SK-N-SH (cell line): Measurements from ENCODE around the gene TIMM22. TPM values are rescaled to one million over a fixed set of nuclear protein-coding genes. Genes with fewer than 3 reads are reported as not detected.

ENCODE experiments used
- CTCF ChIA-PET: fragments of 300-600, 350-600 bp; formaldehyde crosslinking; extraction: SDS; loops from one replicate; lab custom pipeline; 2021; lab: Yijun Ruan, JAX
- POLR2A ChIA-PET: fragments of 350-600 bp; sonication (Branson Sonifier 250); formaldehyde crosslinking; extraction: SDS; loops from one replicate; lab custom pipeline; 2020; ENCODE audit warnings: antibody characterized with exemption, inconsistent platforms; lab: Yijun Ruan, JAX
- DNase-seq: peaks from one replicate; pipeline ENCODE4 v3.0.0; 2012
- H2AFZ ChIP-seq: fragments of 200-600 bp; sonication (generic); 2 replicates; pipeline ENCODE4 v1.8.1; 2016; ENCODE audit warnings: antibody characterized with exemption, mild to moderate bottlenecking, low read depth
- H3F3A ChIP-seq: fragments of 200-600 bp; sonication (generic); replicated peaks from 2 replicates; pipeline ENCODE3; 2016; ENCODE audit warnings: antibody characterized with exemption, mild to moderate bottlenecking; ENCODE audit not compliant: insufficient read depth
- H3K27ac ChIP-seq, 2 experiments: fragments of 200-500 bp in 1 of 2; fragments of 200-600 bp in 1 of 2; sonication (Bioruptor generic) in 1 of 2; sonication (generic), shearing (Covaris generic) in 1 of 2; 2 replicates each; pipeline versions ENCODE4 v1.5.1 to v1.6.1; 2014 to 2016; ENCODE audit warnings: low read depth in 2 of 2, inconsistent platforms in 1 of 2, low read length in 1 of 2, mild to moderate bottlenecking in 1 of 2, mixed read lengths in 1 of 2
- H3K27me3 ChIP-seq: fragments of 200-600 bp; sonication (generic), shearing (Covaris generic); 2 replicates; pipeline ENCODE4 v1.6.1; 2016; ENCODE audit warnings: mixed run types; ENCODE audit not compliant: insufficient read depth
- H3K36me3 ChIP-seq, 2 experiments: fragments of 200-500 bp in 1 of 2; fragments of 200-600 bp in 1 of 2; sonication (Bioruptor generic) in 1 of 2; sonication (generic) in 1 of 2; replicated peaks in 1 of 2; 2 replicates each; pipeline versions ENCODE3 to v1.5.1; 2014 to 2016; ENCODE audit warnings: low read length in 1 of 2, mild to moderate bottlenecking in 1 of 2; ENCODE audit not compliant: insufficient read depth in 2 of 2, control insufficient read depth in 1 of 2
- H3K4me1 ChIP-seq, 2 experiments: fragments of 200-500 bp in 1 of 2; fragments of 200-600 bp in 1 of 2; sonication (Bioruptor generic) in 1 of 2; sonication (generic), shearing (Covaris generic) in 1 of 2; 2 replicates each; pipeline versions ENCODE4 v1.5.1 to v1.6.1; 2014 to 2016; ENCODE audit warnings: low read depth in 1 of 2, low read length in 1 of 2, mixed run types in 1 of 2; ENCODE audit not compliant: insufficient read depth in 2 of 2, control insufficient read depth in 1 of 2
- H3K4me2 ChIP-seq: fragments of 200-600 bp; sonication (generic), shearing (Covaris generic); 2 replicates; pipeline ENCODE4 v1.6.1; 2017; ENCODE audit warnings: mixed run types
- H3K4me3 ChIP-seq, 2 experiments: fragments of 200-500 bp in 1 of 2; fragments of 200-600 bp in 1 of 2; sonication (Bioruptor generic) in 1 of 2; sonication (generic), shearing (Covaris generic) in 1 of 2; 2 replicates each; pipeline versions ENCODE4 v1.5.1 to v1.8.1; 2014 to 2016; ENCODE audit warnings: low read depth in 2 of 2, inconsistent platforms in 1 of 2, low read length in 1 of 2, mild to moderate bottlenecking in 1 of 2, mixed read lengths in 1 of 2, moderate library complexity in 1 of 2
- H3K79me2 ChIP-seq: fragments of 200-600 bp; sonication (generic); 2 replicates; pipeline ENCODE4 v1.8.1; 2017; ENCODE audit warnings: mild to moderate bottlenecking; ENCODE audit not compliant: insufficient read depth
- H3K9ac ChIP-seq: fragments of 200-600 bp; sonication (generic); 2 replicates; pipeline ENCODE4 v1.6.1; 2017; ENCODE audit warnings: mixed run types
- H3K9me2 ChIP-seq: fragments of 200-600 bp; sonication (generic); 2 replicates; pipeline ENCODE4 v1.6.1; 2017; ENCODE audit warnings: mixed run types
- H3K9me3 ChIP-seq: fragments of 200-600 bp; sonication (generic); 2 replicates; pipeline ENCODE4 v1.6.1; 2017; ENCODE audit warnings: mixed run types, mild to moderate bottlenecking, moderate library complexity
- H4K20me1 ChIP-seq: fragments of 200-600 bp; sonication (generic); 2 replicates; pipeline ENCODE4 v1.6.1; 2017; ENCODE audit warnings: mild to moderate bottlenecking, mixed run types; ENCODE audit not compliant: insufficient read depth
- EP300 ChIP-seq, 2 experiments: IDR thresholded peaks; 2 replicates each; pipeline versions ENCODE4 v1.4.0 to v1.6.1; 2012; ENCODE audit warnings: borderline replicate concordance in 1 of 2, low read depth in 1 of 2, low read length in 1 of 2
- EZH2phosphoT487 ChIP-seq: fragments of 200-600 bp; sonication (generic); IDR thresholded peaks from 2 replicates; pipeline ENCODE4 v1.6.1; 2017; ENCODE audit warnings: low read depth, mixed run types, mild to moderate bottlenecking, antibody characterized with exemption, moderate library complexity, borderline replicate concordance
- FOXM1 ChIP-seq: IDR thresholded peaks from 2 replicates; pipeline ENCODE4 v1.4.0; 2012; ENCODE audit warnings: low read depth, mild to moderate bottlenecking
- GABPA ChIP-seq: IDR thresholded peaks from 2 replicates; pipeline ENCODE4 v1.4.0; 2012; ENCODE audit warnings: low read depth, mild to moderate bottlenecking
- JUND ChIP-seq: IDR thresholded peaks from 2 replicates; pipeline ENCODE4 v1.4.0; 2012
- NFIC ChIP-seq: IDR thresholded peaks from 2 replicates; pipeline ENCODE4 v1.4.0; 2012; ENCODE audit warnings: borderline replicate concordance
- POLR2AphosphoS5 ChIP-seq: IDR thresholded peaks from 2 replicates; pipeline ENCODE4 v1.6.1; 2012; ENCODE audit warnings: low read depth, low read length
- RAD21 ChIP-seq: IDR thresholded peaks from 2 replicates; pipeline ENCODE4 v1.6.1; 2012; ENCODE audit warnings: mild to moderate bottlenecking, low read length
- RCOR1 ChIP-seq: fragments of 150-350 bp; IDR thresholded peaks from 2 replicates; pipeline ENCODE4 v1.6.1; 2017; ENCODE audit warnings: antibody characterized with exemption, low read length
- RFX5 ChIP-seq: IDR thresholded peaks from 2 replicates; pipeline ENCODE4 v1.6.1; 2012; ENCODE audit warnings: mild to moderate bottlenecking, improper control_type of control experiment, low read length
- SIN3A ChIP-seq: IDR thresholded peaks from 2 replicates; pipeline ENCODE4 v1.6.1; 2012; ENCODE audit warnings: low read depth, mild to moderate bottlenecking, low read length, moderate library complexity, borderline replicate concordance
- TAF1 ChIP-seq: IDR thresholded peaks from 2 replicates; pipeline ENCODE4 v1.6.1; 2012; ENCODE audit warnings: low read depth, mild to moderate bottlenecking, low read length, moderate library complexity, borderline replicate concordance
- TCF12 ChIP-seq: IDR thresholded peaks from 2 replicates; pipeline ENCODE4 v1.4.0; 2012
- TEAD4 ChIP-seq: IDR thresholded peaks from 2 replicates; pipeline ENCODE4 v1.4.0; 2012; ENCODE audit warnings: mild to moderate bottlenecking, borderline replicate concordance; ENCODE audit not compliant: insufficient read depth
- YY1 ChIP-seq: IDR thresholded peaks from 2 replicates; pipeline ENCODE4 v1.4.0; 2012; ENCODE audit warnings: low read depth, mild to moderate bottlenecking
- WGBS: methylation state at CpG from one replicate; pipeline ENCODE4 v1.1.6; 2017; ENCODE audit warnings: low lambda C conversion rate; 5-methylcytosine and 5-hydroxymethylcytosine counted together
- polyA plus RNA-seq, 3 experiments: library from polyadenylated mRNA; depleted of rRNA; stranded (reverse); fragments of >200 nt; gene quantifications; 2 replicates each; pipeline ENCODE4 v1.2.3, GENCODE V29; 2012
- TF ChIP-seq, protein P1 (sequence below): IDR thresholded peaks from 2 replicates; pipeline ENCODE4; 2012
- TF ChIP-seq, protein P2 (sequence below): fragments of 200-600 bp; sonication (generic); IDR thresholded peaks from 2 replicates; pipeline ENCODE4 v1.6.1; 2017; ENCODE audit warnings: antibody characterized with exemption, mild to moderate bottlenecking, moderate library complexity

Gene TIMM22
- polyA plus RNA-seq, 1 of the 3 experiments (the other 2 are of a cell fraction) = 9.9 TPM

- peaks cover 43 to 65% of the 10 kb centered on the region in 2 experiments for H3K36me3 ChIP-seq
- H3K79me2 ChIP-seq = peaks cover 8% of the 10 kb centered on the region
- no peaks in the 10 kb centered on the region for H3K9me2 ChIP-seq
- 96% methylated on average over 4 of the region's 5 CpGs for WGBS
- ChIA-PET CTCF (interaction anchor here (0.6 to 4.5 kb wide), 3 partner anchors 8 to 52 kb away, joined by 3 to 30 read pairs (median 3); no protein-coding TSS in a partner anchor), POLR2A (no interaction called here)
- no peaks in the 10 kb centered on the region for H3K27me3 ChIP-seq
- no peak overlapping the region for H2AFZ ChIP-seq
- TF ChIP-seq, protein P1, sequence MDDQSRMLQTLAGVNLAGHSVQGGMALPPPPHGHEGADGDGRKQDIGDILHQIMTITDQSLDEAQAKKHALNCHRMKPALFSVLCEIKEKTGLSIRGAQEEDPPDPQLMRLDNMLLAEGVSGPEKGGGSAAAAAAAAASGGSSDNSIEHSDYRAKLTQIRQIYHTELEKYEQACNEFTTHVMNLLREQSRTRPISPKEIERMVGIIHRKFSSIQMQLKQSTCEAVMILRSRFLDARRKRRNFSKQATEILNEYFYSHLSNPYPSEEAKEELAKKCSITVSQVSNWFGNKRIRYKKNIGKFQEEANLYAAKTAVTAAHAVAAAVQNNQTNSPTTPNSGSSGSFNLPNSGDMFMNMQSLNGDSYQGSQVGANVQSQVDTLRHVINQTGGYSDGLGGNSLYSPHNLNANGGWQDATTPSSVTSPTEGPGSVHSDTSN = no peak
- TF ChIP-seq EP300 (IDR thresholded peaks at IDR 0.05; ENCODE audit: borderline replicate concordance in 1 of 2, low read depth in 1 of 2, low read length in 1 of 2) = no peak
- TF ChIP-seq YY1 = no peak
- TF ChIP-seq RFX5 = no peak
- TF ChIP-seq TAF1 = no peak
- no peak for TF ChIP-seq EZH2phosphoT487
- TF ChIP-seq POLR2AphosphoS5 = no peak
- TF ChIP-seq GABPA = no peak
- TF ChIP-seq TEAD4 = no peak
- no peak for TF ChIP-seq FOXM1
- TF ChIP-seq NFIC = no peak
- TF ChIP-seq, protein P2, sequence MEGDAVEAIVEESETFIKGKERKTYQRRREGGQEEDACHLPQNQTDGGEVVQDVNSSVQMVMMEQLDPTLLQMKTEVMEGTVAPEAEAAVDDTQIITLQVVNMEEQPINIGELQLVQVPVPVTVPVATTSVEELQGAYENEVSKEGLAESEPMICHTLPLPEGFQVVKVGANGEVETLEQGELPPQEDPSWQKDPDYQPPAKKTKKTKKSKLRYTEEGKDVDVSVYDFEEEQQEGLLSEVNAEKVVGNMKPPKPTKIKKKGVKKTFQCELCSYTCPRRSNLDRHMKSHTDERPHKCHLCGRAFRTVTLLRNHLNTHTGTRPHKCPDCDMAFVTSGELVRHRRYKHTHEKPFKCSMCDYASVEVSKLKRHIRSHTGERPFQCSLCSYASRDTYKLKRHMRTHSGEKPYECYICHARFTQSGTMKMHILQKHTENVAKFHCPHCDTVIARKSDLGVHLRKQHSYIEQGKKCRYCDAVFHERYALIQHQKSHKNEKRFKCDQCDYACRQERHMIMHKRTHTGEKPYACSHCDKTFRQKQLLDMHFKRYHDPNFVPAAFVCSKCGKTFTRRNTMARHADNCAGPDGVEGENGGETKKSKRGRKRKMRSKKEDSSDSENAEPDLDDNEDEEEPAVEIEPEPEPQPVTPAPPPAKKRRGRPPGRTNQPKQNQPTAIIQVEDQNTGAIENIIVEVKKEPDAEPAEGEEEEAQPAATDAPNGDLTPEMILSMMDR = no peak
- no peak for TF ChIP-seq RCOR1
- TF ChIP-seq JUND = no peak
- TF ChIP-seq SIN3A = no peak
- no peak for TF ChIP-seq TCF12
- TF ChIP-seq RAD21 = no peak
- TF ChIP-seq, all 33 proteins: peak for 0
- peaks cover 68% of the 10 kb centered on the region for H4K20me1 ChIP-seq
- peaks cover 13 to 43% of the 10 kb centered on the region in 2 experiments; a peak in 3 of 4 replicates for H3K4me1 ChIP-seq
- DNase-seq = no peak
- H3K27ac ChIP-seq = peak overlapping the region in 1 of 2 experiments; percentile 84; a peak in 2 of 4 replicates
- peaks cover 49% of the 10 kb centered on the region for H3F3A ChIP-seq
- peak overlapping the region; percentile 58; the same call in 1 of the 2 replicates for H3K4me2 ChIP-seq
- no peaks in the 10 kb centered on the region for H3K9me3 ChIP-seq
- H3K4me3 ChIP-seq = no peak overlapping the region
- no peak overlapping the region for H3K9ac ChIP-seq
Observed at GRCh38 chr17:1003633-1003971, 6.7 kb downstream of the TIMM22 start.
